G401 (cell line): ENCODE results near the gene SMPD3. TPM values are rescaled to one million over a fixed set of nuclear protein-coding genes. Genes with fewer than 3 reads are reported as not detected.
A peak's percentile ranks its signal among the peaks of the same experiment; 100 is the strongest.

Source experiments
- DNase-seq: peaks from one replicate; pipeline ENCODE4 v3.0.0-alpha.2; 2015; ENCODE audit warnings: low spot score
- in situ Hi-C: cut with HindIII; loops from 2 replicates; pipeline ENCODE4 v1.10.0; 2016; ENCODE audit warnings: low sequenced_read_pairs, mixed read lengths
- total RNA-seq: library from RNA; depleted of rRNA; stranded (reverse); fragments of >200 nt; shearing (Covaris generic); gene quantifications from 2 replicates; pipeline ENCODE4 v1.2.3, GENCODE V29; 2014

SMPD3 gene
- total RNA-seq, 1 experiment from 2014 or later, result 0.03 TPM

DNA sequence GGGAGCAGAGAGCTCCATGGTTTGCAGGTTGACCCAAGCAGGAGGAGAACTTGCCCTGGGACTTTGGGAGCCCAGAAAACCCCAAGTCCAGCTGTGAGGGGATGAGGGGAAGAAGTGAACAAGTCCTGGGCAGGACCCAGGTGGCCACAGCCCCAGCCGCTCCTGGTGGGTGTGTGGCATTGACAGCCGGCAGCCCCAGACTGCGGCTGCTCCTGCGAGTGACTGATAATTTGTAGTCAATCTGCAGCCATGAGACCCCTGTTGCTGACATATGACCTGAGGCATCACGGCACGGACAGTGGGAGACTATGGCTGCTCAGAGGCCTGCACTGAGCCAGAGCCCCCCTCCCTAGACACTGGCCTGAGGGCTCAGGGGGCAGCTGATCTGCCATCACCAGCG lies 71.1 kb downstream of the SMPD3 start:
- DNase-seq, result no peak

DNA sequence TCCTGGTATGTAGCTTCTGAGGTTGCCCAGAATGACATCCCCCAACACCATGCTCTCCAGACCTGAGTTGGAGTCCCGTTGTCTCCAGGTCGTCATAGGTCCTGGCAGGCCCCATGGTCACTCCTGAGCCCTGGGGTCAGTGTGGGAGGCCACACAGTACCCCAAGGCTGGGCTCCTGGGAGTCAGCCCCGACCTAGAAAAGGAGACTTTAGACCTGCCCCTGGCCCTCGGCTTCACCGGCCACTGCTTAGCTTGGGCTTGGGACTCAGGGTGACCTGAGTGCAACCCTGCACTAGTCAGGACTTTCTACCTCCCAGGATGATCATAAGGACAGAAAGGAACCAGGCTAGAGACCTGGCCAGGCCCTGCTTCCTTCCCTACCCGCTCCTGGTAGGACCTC lies 71.7 kb downstream of the SMPD3 start:
- in situ Hi-C loops, result no loop called here
- DNase-seq, result no peak

More for the DNA sequence above, 71.1 kb downstream of the SMPD3 start:
- in situ Hi-C loops, result no loop called here

DNA sequence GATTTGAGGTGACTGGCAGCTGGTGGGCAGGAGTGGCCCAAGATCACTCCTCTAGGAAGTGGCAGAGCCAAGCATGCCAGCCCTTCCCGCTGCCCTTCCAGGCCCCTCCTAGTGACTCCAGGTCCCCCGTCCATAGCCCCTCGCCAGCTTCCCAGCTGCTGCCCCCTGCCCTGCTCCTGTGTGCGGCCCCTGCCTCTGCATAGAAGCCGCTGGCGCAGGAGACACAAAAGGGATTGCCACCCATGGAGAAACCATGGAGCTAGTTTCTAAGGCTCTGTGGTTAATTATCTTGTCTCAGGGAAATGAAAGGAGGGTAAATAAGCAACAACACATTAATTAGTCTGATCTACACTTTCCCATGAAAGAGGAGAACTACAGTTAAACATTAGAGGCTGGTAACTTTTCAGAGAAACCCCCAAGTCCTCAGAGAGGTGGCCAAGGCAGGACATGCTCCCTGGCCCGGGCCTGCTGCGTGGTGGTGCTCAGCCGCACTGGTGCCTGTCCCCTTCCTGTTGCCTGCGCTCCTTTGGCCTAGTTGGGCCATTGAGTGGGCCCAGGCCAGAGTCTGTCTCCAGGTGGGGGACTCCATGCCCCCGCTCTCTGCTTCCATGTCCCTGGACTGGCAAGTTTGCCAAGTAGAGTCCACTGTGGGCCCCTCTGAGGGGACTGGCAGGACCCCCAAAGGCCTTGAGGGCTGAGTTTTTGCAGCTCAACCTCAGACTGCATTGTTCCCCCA lies 72.3 kb downstream of the SMPD3 start:
- in situ Hi-C loops, result no loop called here
- DNase-seq, result no peak

DNA sequence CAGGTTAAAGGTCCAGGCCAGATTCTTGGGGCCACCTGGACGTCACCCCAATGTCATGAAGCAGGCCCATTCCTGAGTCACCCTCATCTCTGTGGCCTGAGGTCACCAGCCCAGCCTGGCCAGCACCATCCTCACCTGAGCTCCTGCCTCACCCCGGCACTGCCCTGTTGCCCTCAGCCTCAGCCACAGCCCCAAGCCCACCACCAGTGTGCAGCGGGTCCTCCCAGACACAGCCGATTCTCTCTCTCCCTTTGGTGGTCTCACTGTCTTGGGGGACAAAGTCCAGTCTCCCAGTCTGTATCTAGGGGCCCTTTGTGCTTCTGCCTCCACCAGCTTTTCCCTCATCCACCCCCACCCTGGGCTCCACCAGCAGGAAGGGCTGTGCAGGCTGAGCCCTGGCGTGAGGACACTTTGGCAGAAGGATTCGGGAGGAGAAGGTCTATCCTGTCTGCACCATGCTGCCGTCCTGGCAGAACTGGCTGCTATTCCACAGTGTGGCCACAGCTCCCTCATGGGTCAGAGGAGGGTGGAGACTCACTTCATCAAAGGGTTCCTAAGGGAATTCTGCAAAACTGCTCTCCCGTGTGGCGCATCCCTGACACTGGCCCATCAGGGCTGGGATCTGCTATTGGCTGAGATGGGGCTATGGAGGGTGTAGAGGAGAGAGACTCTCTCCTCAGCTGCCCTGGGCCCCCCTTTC lies 73.2 kb downstream of the SMPD3 start:
- in situ Hi-C loops, result no loop called here
- DNase-seq, result peak; percentile 72

DNA sequence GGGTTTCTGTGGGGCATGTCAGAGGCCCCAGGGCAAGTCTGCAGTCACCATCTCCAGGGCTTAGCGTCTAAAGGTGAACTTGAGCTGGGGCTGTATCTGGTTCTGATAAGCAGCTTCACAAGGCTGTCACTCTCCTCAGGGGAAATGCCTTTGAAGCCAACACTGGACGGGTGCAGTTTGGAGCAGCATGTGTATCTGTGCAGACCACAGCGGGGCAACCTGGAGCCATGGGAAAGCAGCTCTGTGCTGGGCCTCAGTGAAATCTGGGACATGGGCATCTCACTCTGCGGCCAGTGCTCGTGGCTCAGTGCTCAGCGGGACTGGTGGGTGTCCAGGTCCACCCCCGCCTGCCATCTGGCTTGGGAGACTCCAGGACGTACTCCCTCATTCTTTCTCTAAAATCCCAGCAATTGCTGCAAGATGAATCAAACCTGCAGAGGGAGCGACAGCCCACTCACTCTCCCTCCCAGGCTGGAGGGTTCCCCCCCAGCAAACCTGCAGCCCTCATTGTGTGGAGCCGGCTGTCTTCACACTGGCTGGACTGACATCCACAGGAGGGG lies 74.0 kb downstream of the SMPD3 start:
- in situ Hi-C loops, result no loop called here
- DNase-seq, result peak; percentile 86

DNA sequence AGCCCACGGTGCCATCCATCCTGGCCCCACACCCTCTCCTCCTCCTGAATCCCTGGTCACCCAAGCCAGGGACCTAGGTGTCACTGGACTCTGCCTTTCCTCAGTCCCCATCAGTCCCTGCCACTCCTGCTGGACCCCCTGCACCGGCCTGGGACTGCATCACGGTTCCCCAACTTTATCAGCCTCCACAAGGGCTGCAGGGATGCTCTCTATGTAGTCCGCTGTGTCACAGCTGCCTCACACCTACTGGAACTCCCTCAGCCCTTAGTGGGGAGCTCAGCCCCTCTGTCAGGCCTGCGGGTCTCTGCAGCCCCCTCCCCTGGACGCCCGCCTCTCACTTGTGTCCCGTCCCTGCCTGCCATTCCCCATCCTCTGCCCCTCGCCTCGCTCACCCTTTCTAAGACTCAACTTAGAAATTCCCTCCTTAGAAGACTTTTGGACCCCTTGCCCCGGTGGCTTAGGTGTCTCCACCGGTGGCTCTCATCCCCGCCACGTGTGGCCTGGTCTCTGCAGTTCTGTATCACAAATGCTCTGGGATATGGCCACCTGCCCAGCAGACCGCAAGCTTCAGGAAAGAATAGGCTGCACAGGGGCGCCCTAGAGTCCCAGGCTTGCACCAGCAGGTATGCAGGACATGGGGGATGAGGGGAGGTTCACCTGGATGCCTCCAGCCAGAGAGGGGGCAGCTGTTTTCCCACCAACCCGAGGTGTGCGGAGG lies 74.6 kb downstream of the SMPD3 start:
- DNase-seq, result peak; percentile 61
- in situ Hi-C loops, result no loop called here

DNA sequence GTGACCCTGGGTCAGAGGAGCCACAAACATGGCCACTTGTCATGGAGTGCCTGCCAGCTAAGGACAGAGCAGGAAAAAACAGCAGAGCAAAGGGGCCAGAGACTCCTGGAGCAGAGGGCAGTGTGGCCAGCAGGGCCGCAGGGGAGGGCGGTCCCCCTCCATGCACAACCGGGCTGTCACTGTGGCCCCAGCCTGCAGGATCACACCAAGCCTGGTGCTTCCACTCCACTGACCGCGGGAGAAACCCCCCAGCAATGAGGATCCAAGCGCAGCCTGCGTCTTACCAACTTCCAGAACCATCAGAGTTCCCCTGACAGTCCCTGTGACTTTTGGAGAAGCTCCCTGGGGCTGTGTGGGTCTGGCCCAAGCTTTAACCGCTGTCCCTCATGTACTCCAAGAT lies 75.5 kb downstream of the SMPD3 start:
- no peak for DNase-seq
- in situ Hi-C loops, result no loop called here

DNA sequence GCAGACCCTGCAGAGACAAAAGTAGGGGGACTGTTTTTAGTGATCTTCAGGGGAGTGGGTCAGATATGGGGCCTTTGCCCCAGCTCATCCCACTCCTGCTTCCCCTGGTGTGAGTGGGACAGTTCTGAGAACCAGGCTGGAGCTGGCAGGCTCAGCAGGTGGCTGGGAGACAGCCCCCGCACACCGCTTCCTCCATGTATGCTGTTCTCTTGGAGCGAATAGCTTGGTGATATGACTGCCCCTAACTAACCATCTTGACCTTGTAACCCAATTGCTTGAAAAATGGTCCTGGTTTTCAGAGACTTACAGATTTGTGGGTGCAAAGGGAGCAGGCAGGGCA lies 76.0 kb downstream of the SMPD3 start:
- DNase-seq, result no peak
- in situ Hi-C loops, result no loop called here

DNA sequence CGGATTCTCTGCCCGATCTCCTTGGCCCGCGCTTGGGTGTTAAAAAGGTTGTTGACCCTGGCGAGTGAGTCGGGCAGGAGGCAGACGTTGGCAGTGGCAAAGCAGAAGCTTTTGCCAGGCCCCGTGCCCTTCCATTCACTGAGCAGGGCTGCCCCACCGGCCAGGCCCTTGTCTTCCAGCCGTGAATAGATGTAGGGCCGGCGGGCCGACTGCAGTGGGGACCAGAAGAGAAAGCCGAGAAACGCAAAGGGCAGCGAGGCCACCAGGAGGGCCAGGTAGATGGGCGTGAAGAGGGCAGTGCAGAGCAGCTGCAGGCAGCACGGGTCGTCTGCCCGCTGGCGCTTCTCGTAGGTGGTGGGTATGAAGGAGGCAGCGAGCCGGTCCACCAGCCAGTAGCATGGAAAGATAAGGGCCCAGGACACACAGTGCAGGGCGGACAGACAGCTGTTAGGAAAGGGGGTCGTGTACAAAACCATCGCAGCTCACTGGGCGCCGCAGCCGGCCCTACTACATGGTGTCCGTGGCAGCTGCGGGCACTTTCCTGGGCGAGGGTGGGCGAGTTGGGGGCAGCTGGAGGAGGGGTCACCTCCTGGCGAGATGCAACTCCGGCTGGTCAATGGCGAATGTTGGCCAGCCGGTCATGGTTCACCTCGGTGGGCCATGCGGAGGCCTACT lies 76.5 kb downstream of the SMPD3 start:
- DNase-seq, result no peak
- in situ Hi-C loops, result no loop called here

DNA sequence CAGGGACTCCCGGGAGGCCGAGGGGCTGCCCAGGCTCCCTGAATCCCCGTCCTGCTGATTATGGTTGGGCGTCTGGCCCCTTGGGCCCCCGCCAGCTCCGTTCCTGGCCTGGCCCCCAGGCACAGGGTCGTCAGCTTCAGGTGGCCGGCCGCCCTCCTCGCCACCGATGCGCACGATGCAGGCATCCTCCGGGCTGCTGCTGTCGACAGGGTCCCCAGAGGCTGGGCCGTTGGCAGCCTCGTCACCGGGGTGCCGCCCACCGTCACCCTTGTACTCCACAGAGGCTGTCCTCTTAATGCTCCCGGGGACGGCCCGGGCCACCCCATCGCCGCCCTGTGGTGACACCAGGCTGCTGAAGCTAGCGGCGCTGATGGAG lies 77.0 kb downstream of the SMPD3 start:
- no peak for DNase-seq
- in situ Hi-C loops, result no loop called here

DNA sequence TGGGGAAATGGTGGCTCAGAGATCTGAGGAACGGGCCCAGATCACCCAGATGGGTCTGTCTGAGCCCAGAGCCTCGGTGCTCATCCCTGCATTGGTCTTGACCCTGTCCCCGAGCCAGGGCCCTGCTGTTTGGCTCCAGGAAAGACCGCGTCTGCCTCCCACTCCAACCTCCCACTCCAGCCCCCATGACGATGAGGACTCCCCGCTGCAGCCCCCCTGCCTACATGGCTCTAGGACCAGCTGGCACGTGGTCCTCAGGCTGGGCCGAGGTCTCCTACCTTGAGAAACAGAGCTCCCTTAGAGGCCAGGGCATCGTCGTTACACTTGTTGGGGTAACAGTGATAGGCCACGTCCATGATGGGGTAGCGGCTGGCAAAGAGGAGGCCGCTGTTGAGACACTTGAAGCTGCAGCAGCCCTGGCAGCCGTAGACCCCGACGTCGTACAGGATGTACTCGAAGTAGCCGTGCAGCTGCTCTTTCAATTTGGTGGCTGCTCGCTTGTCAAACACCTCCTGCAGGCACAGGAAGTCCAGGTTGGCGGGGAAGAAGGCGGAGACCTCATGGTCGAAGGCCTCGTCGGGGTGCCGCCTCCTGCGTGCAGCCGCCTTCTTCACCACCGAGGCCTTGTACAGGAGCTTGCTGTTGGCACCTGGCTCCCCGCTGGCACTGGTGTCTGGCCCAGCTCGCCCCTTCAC lies 77.6 kb downstream of the SMPD3 start:
- DNase-seq, result no peak
- in situ Hi-C loops, result no loop called here

DNA sequence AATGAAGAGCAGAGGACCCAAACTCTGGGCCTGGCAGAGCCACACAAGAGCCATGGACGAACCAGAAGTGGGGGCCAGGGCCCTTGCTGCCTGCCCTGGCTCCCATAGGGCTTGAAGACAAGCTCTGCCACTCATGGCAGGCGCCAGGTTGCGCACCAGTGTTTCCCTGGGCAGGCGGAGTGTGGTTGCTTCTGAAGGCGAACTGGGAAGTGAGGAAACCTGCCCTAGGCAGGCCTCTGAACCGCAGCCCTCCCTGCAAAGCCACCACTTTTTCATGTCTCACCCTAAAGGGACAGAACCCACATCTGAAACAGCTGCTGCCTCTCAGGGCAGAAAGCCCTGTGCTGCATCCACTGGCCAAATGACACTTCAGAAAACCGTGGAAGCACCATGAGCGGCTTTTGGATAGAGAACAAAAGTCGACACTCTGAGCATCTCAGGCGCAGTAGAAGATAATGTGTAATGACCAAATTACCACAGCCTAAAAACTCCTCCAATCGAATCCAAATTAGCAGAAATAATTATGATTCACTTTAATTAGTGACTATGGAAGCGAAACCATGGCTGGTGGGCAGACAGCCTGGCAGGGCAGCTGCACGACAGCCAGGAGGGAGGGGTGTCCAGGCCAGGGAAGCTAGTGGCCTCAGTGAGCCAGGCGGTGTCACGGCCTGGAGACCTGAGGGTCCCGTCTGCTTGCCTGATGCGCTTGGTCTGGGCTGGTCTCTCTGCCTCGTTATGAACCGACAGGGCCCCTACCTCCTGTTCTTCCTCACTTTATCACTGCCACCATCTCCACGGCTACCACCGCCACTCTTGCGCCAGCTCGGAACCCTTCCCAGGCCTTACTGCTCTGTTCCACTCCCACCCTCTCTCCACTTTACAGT lies 78.4 kb downstream of the SMPD3 start:
- no peak for DNase-seq
- in situ Hi-C loops, result no loop called here

DNA sequence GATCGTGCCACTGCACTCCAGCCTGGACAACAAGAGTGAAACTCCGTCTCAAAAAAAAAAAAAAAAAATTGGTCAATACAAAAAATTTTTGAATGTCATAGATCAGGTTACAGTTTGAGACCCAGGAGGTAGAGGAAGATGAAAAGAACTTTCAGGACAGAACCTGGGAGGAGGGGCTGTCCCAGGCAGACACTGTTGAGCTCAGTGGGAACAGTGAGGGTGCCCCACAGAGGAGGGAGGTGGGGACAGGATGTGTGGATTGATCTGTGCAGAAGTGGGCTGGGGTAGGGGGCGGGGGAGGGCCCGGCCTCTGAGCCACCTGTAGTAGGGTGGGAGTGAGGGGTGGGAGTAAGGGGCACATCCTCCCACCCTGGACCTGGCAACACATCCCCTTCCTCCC lies 79.1 kb downstream of the SMPD3 start:
- no peak for DNase-seq
- in situ Hi-C loops, result no loop called here

DNA sequence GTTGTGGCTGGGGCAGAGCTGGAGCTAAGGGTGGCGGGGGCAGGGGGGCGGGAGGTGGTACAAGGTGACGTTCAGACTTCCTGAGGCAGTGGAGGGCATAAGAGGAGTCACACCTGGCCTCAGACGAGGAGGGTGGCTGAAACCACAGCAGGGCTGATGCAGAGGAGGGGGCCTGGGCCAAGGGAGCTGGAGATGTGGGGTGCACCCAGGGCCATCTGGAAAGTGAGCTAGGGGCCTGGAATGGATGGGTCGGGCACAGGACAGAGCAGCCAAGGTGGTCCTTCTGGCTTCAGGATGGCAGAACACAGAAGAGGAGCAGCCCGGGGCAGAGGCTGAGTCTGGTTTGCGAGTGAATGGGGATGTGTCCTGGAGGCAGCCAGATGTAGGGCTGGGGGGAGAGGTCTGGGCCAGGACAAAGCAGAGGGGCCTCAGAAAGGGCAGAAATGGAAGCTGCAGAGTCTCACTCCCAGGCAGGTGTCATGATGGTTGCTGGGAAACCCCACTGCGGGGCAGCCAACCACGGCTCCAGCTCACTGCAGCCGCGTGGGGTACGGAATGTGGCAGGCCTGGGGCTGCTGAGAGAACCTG lies 79.9 kb downstream of the SMPD3 start:
- in situ Hi-C loops, result no loop called here
- DNase-seq, result no peak

DNA sequence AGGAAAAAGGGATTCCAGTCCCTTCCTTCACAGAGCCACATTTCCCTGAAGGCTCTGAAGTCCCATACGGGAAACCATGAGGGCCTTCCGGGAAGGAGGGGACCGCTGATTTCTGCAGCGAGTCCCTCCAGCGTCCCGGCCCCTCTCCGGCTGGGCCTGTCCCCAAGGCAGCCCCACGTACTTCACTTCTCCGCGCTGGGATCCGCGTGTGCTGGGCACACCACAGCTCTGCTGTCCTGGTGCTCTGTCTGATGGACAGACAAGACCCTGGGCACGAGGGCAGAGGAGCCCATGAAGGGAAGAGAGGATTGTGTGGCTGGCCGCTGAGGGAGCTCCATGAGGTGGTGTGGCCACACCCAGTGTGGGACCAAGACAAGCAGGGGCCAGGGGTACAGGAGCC lies 80.4 kb downstream of the SMPD3 start:
- DNase-seq, result no peak
- in situ Hi-C loops, result no loop called here

DNA sequence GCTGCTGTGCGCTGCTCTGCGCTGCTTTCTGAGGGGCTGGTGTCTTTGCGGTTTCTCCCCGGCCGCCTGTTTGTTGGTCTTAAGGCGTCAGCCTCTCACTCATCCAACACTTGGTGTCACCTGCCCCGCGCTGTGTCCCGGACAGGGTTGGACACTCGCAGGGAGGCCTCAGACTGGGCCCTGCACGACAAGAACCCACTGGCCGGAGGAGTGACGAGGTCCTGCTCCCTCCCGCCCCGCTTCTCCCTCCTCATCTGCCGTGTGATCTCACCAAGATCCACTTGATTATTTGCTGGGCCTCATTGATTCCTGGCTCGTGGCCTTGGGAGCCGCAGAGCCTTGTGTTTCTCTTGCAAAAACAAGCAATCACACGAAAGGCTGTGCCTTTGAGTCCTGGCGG lies 80.9 kb downstream of the SMPD3 start:
- in situ Hi-C loops, result no loop called here
- DNase-seq, result no peak

DNA sequence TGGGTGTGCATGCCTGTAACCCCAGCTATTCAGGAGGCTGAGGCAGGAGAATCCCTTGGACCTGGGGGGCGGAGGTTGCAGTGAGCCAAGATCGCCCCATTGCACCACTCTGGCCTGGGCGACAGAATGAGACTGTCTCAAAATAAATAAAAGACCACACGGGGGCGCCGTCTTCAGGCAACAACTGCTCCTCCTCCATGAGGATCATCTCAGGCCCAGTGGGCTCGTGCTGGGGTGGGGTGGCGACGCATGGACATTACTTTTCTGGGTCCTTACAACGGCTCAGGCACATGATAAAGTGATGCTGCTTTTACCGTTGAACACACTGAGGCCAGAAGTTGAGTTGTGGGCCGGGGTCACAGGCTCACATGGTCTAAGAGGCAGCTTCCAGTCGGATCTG lies 81.3 kb downstream of the SMPD3 start:
- in situ Hi-C loops, result no loop called here
- peak; percentile 40 for DNase-seq

DNA sequence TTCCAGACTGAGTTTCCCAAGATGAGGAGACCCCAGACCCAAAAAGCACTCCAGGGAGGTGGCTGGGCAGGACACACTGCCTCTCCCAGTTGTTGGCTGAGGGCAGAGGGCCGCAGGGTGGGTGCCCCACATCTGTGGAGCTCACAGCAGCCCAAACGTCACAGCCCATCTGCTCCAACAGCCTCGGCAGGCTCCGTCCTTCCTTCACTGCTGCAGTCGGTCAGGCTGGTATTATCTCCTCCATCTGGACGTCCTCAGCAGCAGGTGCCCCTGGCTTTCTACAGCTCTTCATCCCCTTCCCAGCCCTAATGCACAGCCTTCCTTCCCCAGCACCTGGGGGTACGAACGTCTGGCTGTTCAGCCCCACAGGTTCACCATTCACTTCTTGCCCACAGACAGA lies 82.2 kb downstream of the SMPD3 start:
- no peak for DNase-seq
- in situ Hi-C loops, result no loop called here
